Smooth muscle cell (in vitro differentiated cells): ENCODE data around the gene ST7. TPM values are rescaled to one million over a fixed set of nuclear protein-coding genes. Genes with fewer than 3 reads are reported as not detected.

Experiments
- DNase-seq: peaks from one replicate; lab custom pipeline; 2025; ENCODE audit not compliant: unreplicated experiment; lab: John Stamatoyannopoulos, UW
- H2AFZ ChIP-seq: fragments of 200-600 bp; sonication (generic); 2 replicates; pipeline ENCODE4 v1.6.0; 2016; ENCODE audit warnings: antibody characterized with exemption, low read depth, mild to moderate bottlenecking
- H3F3A ChIP-seq: fragments of 200-600 bp; sonication (generic); 2 replicates; pipeline ENCODE4 v1.6.0; 2017; ENCODE audit warnings: antibody characterized with exemption, low read depth
- H3K27ac ChIP-seq: fragments of 200-600 bp; sonication (generic); 2 replicates; pipeline ENCODE4 v1.5.1; 2016; ENCODE audit warnings: low read depth, mild to moderate bottlenecking
- H3K27me3 ChIP-seq: fragments of 200-600 bp; sonication (generic); 2 replicates; pipeline ENCODE4 v1.6.1; 2016; ENCODE audit warnings: low read depth, mild to moderate bottlenecking
- H3K36me3 ChIP-seq: fragments of 200-600 bp; sonication (generic); 2 replicates; pipeline ENCODE4 v1.5.1; 2016; ENCODE audit warnings: low read depth
- H3K4me1 ChIP-seq: fragments of 200-600 bp; sonication (generic); 2 replicates; pipeline ENCODE4 v1.5.1; 2016; ENCODE audit warnings: low read depth
- H3K4me2 ChIP-seq: fragments of 200-600 bp; sonication (generic); 2 replicates; pipeline ENCODE4 v1.6.0; 2016; ENCODE audit warnings: mild to moderate bottlenecking
- H3K4me3 ChIP-seq: fragments of 200-600 bp; sonication (generic); 2 replicates; pipeline ENCODE4 v1.5.1; 2016; ENCODE audit warnings: mild to moderate bottlenecking
- H3K79me2 ChIP-seq: fragments of 200-600 bp; sonication (generic); 2 replicates; pipeline ENCODE4 v1.6.0; 2016; ENCODE audit warnings: low read depth, mild to moderate bottlenecking
- H3K9ac ChIP-seq: fragments of 200-600 bp; sonication (generic); 2 replicates; pipeline ENCODE4 v1.6.0; 2016; ENCODE audit warnings: low read depth
- H3K9me3 ChIP-seq: fragments of 200-600 bp; sonication (generic); replicated peaks from 2 replicates; pipeline ENCODE4 v1.5.1; 2016; ENCODE audit warnings: low read depth
- H4K20me1 ChIP-seq: fragments of 200-600 bp; sonication (generic); 2 replicates; pipeline ENCODE4 v1.6.0; 2016; ENCODE audit warnings: low read depth
- CTCF ChIP-seq: fragments of 200-600 bp; sonication (generic); IDR thresholded peaks from 2 replicates; pipeline ENCODE4 v1.5.1; 2017; ENCODE audit warnings: borderline replicate concordance, mild to moderate bottlenecking, antibody characterized with exemption; ENCODE audit not compliant: insufficient read depth, poor library complexity, severe bottlenecking
- WGBS: methylation state at CpG from one replicate; pipeline ENCODE4 v1.1.7; 2016; ENCODE audit warnings: low lambda C conversion rate; 5-methylcytosine and 5-hydroxymethylcytosine counted together
- polyA plus RNA-seq: library from polyadenylated mRNA; unstranded; fragments of >200 nt; fragmentation: Nextera tagmentation; extraction: Ambion mirVana; gene quantifications from 2 replicates; pipeline ENCODE4 v1.2.1, GENCODE V29; 2016
- total RNA-seq: library from RNA; depleted of rRNA; stranded (reverse); fragments of >200 nt; gene quantifications from 2 replicates; pipeline ENCODE4 v1.2.3, GENCODE V29; 2014

The ST7 gene
- total and polyA plus RNA-seq, 2 experiments from 2014 or later: 23.2 to 26.1 TPM

- H3K9ac ChIP-seq: no peak overlapping the region
- H3K27ac ChIP-seq: no peak overlapping the region
- no peak for TF ChIP-seq CTCF
- H2AFZ ChIP-seq: no peak overlapping the region
- WGBS: 92% methylated on average over 4 of the region's 4 CpGs
- no peaks in the 10 kb centered on the region for H3K9me3 ChIP-seq
- no peak overlapping the region for H3K4me2 ChIP-seq
- no peaks in the 10 kb centered on the region for H3K27me3 ChIP-seq
- no peak overlapping the region for H3K4me3 ChIP-seq
- no peaks in the 10 kb centered on the region for H3K36me3 ChIP-seq
- H3K79me2 ChIP-seq: peaks cover 13% of the 10 kb centered on the region
- no peaks in the 10 kb centered on the region for H3K4me1 ChIP-seq
- peaks cover 13% of the 10 kb centered on the region for H4K20me1 ChIP-seq
- H3F3A ChIP-seq: no peaks in the 10 kb centered on the region
- no peak for DNase-seq
Measured at GRCh38 chr7:117096330-117096729, 143.0 kb downstream of the ST7 start.

GRCh38 chr7:117096942-117097341 is 143.6 kb downstream of the ST7 start:
- no peak for DNase-seq
- no peaks in the 10 kb centered on the region for H3F3A ChIP-seq
- H3K79me2 ChIP-seq: peaks cover 13% of the 10 kb centered on the region
- no peak overlapping the region for H3K27ac ChIP-seq
- no peak overlapping the region for H3K9ac ChIP-seq
- no peak overlapping the region for H3K4me2 ChIP-seq
- H3K27me3 ChIP-seq: no peaks in the 10 kb centered on the region
- H2AFZ ChIP-seq: no peak overlapping the region
- no peak for TF ChIP-seq CTCF
- no peaks in the 10 kb centered on the region for H3K36me3 ChIP-seq
- no peaks in the 10 kb centered on the region for H3K4me1 ChIP-seq
- peaks cover 13% of the 10 kb centered on the region for H4K20me1 ChIP-seq
- H3K9me3 ChIP-seq: no peaks in the 10 kb centered on the region
- H3K4me3 ChIP-seq: no peak overlapping the region

- Histone ChIP-seq H3K36me3 (no peaks in the 10 kb centered on the region), H3K9me3 (no peaks in the 10 kb centered on the region), H4K20me1 (peaks cover 13% of the 10 kb centered on the region), H3K27me3 (no peaks in the 10 kb centered on the region), H3K9ac (no peak overlapping the region), H3K4me3 (no peak overlapping the region), H3K79me2 (peaks cover 6% of the 10 kb centered on the region), H3K4me2 (peak overlapping the region; percentile 7), H2AFZ (no peak overlapping the region), H3K4me1 (no peaks in the 10 kb centered on the region), H3K27ac (peak overlapping the region; percentile 54), H3F3A (no peaks in the 10 kb centered on the region)
- DNase-seq: no peak
- no peak for TF ChIP-seq CTCF
- 100% methylated on average over 5 of the region's 5 CpGs for WGBS
Measured at GRCh38 chr7:117097860-117098259, 144.6 kb downstream of the ST7 start.

- Histone ChIP-seq H3K4me2 (peak overlapping the region; percentile 7), H3K9me3 (no peaks in the 10 kb centered on the region), H4K20me1 (peaks cover 13% of the 10 kb centered on the region), H3K27me3 (no peaks in the 10 kb centered on the region), H3K36me3 (no peaks in the 10 kb centered on the region), H3K9ac (no peak overlapping the region), H3K79me2 (peaks cover 6% of the 10 kb centered on the region), H3K27ac (peak overlapping the region; percentile 54), H3K4me1 (no peaks in the 10 kb centered on the region), H2AFZ (no peak overlapping the region), H3K4me3 (no peak overlapping the region), H3F3A (no peaks in the 10 kb centered on the region)
- DNase-seq: no peak
- 26% methylated on average over 1 of the region's 1 CpG for WGBS
- TF ChIP-seq CTCF: no peak
Measured at GRCh38 chr7:117098457-117098856, 145.2 kb downstream of the ST7 start.
